GM13976 (cell line): ENCODE results near the gene RNU5D-1.

Source experiments
- DNase-seq: peaks from one replicate; pipeline ENCODE4 v3.0.0; 2012; ENCODE audit warnings: low spot score
- in situ Hi-C: fragments of 300-500 bp; cut with MboI; formaldehyde crosslinking; loops from one replicate; pipeline ENCODE4 v1.12.0; 2022; ENCODE audit warnings: low sequenced_read_pairs, mixed read lengths, inconsistent platforms; ENCODE audit not compliant: unreplicated experiment
- TF ChIP-seq, protein P1 (sequence below): IDR thresholded peaks from 2 replicates; pipeline ENCODE4 v1.5.1; 2012; ENCODE audit warnings: borderline replicate concordance, mild to moderate bottlenecking; ENCODE audit not compliant: insufficient read depth; ENCODE audit errors: extremely low read depth, missing control alignments, control extremely low read depth

Gene RNU5D-1

DNA sequence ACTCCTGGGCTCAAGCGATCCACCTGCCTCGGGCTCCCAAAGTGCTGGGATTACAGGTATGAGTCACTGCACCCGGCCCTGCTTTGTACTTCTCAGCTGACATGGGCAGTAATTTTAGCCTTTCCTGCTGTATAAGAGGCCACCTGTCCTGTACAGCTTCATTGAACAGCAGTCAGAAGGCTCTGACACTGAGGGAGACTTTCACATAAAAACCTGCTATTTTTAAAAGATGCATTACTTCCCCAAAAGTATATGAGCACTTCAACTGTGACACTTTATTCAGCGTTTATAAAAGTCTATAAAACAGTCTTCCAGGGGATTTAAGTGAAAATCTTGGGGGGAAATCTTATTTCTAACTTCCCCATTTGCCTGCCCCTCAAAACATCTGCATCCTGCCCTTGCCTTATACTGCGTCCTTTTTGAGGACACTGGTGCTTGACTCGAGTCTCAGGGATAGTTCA is 17.6 kb downstream of the RNU5D-1 start:
- in situ Hi-C loops: no loop called here
- no peak for DNase-seq
- TF ChIP-seq, protein P1, sequence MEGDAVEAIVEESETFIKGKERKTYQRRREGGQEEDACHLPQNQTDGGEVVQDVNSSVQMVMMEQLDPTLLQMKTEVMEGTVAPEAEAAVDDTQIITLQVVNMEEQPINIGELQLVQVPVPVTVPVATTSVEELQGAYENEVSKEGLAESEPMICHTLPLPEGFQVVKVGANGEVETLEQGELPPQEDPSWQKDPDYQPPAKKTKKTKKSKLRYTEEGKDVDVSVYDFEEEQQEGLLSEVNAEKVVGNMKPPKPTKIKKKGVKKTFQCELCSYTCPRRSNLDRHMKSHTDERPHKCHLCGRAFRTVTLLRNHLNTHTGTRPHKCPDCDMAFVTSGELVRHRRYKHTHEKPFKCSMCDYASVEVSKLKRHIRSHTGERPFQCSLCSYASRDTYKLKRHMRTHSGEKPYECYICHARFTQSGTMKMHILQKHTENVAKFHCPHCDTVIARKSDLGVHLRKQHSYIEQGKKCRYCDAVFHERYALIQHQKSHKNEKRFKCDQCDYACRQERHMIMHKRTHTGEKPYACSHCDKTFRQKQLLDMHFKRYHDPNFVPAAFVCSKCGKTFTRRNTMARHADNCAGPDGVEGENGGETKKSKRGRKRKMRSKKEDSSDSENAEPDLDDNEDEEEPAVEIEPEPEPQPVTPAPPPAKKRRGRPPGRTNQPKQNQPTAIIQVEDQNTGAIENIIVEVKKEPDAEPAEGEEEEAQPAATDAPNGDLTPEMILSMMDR: no peak

DNA sequence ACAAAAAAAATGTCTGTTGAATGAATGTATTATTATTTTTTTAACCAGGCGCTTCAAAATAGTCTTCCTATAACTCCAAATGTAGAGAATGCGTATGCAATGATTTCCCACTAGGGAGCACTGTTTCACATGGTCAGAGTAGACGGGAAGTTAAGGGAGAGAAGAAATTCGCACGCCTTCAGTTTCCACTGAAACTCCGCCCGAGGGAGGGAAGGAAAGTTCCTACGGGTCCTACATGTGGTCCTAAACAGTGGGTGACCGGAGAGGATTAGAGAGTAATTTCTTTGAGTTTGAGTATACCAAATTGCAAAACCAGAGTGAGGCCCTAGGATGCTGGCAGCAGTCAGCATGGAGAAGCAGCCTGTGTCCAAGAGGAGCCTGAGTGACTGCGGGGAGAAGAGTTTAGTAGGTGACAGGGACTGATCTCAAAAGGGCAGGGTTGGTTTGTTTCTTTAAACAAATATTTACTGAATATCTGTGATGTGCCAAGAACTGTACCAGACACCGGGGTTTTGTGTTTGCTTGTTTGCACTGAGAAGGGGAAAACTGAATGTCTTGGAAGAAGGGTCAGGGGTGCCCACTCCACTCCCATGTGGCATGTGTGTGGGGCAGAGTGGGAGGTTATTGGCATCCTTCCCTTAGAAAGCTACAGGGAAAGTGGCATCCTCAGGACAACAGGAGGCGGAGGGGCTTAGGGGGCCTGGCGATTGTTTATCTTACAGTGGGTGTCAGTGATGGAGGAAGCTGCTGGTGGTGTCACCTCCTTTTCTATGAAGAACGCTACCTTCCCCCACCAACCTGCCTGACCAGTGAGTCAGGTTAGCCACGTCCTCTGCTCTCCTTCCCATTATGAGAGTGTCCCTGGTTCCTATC is 22.8 kb downstream of the RNU5D-1 start:
- in situ Hi-C loops: no loop called here
- DNase-seq: peak; percentile 58
- TF ChIP-seq, protein P1: peak; percentile 60

DNA sequence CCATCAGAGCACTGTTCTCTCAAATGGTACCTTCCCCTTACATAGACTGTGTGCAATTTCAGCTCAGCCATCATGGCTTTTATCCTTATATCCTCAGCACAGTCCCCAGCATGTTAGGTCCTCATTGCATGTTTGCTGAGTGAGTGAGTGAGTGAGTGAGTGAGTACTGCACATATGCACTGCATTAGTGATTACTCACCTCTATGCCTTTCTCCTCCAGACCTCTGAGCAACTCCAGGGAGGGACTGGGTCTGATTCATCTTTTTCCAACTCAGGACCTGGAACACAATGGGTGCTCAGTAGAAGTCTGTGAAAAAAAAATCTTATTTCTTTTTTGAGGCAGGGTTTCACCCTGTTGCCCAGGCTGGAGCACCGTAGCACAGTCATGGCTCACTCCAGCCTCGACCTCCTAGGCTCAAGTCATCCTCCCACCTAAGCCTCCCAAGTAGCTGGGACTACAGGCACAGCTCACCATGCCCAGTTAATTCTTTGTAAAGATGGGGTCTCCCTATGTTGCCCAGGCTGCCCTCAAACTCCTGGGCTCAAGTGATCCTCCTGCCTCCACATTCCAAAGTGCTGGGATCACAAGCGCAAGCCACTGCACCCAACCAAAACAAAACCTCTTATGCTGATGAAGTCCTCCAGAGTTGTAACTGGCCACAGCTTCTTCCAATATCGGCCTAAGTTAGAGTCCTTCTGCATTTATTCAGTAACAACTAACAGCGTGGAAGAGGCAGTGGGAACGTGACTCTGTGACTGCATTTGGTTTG is 23.7 kb downstream of the RNU5D-1 start:
- no peak for DNase-seq
- in situ Hi-C loops: no loop called here
- TF ChIP-seq, protein P1: no peak

DNA sequence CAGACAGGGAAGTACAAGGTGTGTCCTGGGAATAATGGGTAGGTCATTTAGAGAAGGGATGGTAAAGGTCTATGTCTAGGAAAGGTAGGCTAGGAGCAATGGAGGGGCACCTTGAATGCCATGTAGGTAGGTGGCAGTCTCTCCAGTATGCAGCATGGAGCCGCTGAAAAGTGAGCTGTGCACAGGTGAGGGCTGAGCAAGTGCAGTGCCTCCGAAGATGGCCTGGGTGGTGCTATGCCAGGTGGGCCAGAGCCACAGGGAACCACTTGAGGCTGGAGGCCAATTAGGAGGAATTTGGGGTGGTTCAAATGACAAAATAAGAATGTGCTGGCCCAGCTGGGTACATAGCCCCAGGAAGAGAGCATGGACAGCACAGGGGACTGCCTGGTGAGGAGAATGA is 25.0 kb downstream of the RNU5D-1 start:
- TF ChIP-seq, protein P1: no peak
- in situ Hi-C loops: no loop called here

DNA sequence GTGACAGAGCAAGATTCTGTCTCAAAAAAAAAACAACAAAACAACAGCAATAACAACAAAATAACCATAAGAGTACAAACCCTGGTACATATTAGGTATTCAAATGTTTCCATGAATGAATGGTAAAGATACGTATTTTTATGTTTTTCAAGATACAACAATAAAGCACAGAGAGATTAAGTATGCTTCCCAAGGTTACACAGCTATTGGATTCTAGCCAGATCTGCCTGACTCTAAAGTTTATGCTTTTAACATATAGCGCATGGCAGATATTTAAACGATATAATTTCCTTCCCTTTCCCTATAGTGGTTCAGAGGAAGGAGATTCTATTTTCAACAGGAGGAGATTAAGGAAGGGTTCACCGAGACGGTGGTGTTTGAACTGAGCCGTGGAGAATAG is 25.5 kb downstream of the RNU5D-1 start:
- in situ Hi-C loops: no loop called here
- no peak for DNase-seq
- TF ChIP-seq, protein P1: no peak

More for the DNA sequence above, 25.0 kb downstream of the RNU5D-1 start:
- no peak for DNase-seq

DNA sequence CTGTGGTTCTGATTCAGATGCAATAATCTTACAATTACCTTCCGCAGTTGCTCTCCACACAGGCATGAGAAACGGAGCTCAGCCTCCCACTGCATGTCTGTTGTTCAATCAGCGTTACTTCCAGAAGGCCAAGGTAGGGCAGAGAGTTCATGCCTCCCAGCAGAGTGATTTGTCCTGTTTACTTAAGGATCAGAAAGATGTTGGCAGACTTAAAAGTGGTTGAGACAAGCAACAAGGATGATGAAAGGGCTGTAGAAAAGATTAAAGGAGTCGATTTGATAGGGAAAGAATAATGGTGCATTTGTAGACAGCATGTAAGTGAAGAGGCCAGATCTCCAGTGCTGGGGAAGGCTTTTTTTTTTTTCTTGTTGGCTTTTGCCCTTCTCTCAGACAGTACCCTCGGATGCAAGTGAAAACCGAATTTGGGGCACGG is 29.8 kb downstream of the RNU5D-1 start:
- TF ChIP-seq, protein P1: no peak
- in situ Hi-C loops: no loop called here
- no peak for DNase-seq
